Measurements from ENCODE around the gene LSM7.
A peak's percentile ranks its signal among the peaks of the same experiment; 100 is the strongest.
"Not testable (repeated sequence)": the region's sequence is repeated elsewhere in the genome, so short reads cannot be mapped to it uniquely, and the experiment has no call there.

LSM7 gene

GRCh38 chr19:2291185-2291751 lies 37.1 kb downstream of the LSM7 start:
- DNase-seq = no peak

DNA sequence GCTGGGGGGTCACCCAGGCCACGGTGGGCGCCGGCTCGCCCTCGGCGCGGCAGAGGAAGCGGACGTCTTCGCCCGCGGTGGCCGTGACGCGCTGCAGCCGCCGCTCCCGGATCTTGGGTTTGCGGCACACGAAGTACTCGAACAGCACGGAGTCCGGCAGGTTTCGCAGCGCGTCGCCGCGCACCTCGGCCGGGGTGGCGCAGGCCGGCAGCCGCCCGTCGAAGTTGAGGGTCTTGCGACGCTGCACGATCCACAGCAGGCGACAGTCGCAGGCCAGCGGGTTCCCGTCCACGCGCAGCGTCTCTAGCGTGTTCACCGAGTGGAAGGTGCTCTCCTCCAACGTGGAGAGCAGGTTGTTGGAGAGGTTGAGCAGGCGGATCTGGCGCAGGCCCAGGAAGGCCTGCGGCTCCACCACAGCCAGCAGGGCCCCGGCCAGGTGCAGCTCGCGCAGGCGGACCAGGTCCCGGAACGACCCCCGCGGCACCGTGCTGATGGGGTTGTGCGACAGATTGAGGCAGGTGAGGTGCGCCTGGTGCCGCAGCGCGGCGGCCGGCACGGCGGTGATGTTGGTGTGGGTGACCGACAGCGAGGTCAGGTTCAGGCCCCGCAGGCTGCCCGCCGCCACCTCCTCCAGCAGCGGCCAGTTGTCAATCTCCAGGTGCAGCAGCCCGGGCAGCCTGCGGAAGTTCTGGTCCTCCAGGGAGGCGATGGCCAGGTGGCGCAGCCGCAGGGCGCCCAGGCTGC lies 37.8 kb downstream of the LSM7 start:
- no peak for DNase-seq

DNA sequence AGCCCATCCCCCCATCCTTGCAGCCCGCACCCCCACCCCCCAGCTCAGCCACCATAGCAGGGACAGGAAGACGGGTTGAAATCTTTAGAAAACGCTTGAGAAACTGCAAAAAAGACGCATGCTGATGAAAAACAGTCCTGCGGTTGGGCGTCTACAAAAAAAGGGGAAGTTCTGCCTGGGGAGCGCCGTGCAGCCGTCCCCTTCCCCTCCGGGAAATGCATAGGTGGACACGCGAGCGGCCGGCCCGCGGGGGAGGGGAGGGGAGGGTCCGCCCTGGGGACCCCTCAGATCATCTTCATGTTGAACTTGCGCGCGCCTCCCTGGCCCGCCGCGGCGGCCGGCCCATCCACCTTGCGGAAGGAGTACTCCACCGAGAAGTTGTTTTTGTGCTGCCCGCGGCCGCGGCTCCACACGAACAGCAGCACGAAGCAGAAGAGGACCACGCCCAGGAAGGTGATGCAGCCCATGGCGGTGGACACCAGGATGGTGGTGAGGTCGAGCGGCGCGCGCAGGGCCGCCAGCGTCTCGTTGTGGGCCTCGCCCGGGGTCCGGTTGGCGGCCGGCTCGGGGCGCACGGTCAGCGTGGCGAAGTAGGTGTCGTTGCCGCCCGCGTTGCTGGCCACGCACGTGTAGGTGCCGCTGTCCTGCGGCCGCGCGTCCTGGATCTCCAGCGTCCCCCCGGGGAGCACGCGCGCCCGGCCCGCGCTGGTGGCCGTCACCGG lies 38.5 kb downstream of the LSM7 start:
- DNase-seq = peak; percentile 81

GRCh38 chr19:2288818-2289713 lies 39.3 kb downstream of the LSM7 start:
- no peak for DNase-seq

- no peak for DNase-seq
These were observed 40.0 kb downstream of the LSM7 start for GRCh38 chr19:2288338-2288817.

GRCh38 chr19:2287585-2288337 lies 40.6 kb downstream of the LSM7 start:
- DNase-seq = no peak

DNA sequence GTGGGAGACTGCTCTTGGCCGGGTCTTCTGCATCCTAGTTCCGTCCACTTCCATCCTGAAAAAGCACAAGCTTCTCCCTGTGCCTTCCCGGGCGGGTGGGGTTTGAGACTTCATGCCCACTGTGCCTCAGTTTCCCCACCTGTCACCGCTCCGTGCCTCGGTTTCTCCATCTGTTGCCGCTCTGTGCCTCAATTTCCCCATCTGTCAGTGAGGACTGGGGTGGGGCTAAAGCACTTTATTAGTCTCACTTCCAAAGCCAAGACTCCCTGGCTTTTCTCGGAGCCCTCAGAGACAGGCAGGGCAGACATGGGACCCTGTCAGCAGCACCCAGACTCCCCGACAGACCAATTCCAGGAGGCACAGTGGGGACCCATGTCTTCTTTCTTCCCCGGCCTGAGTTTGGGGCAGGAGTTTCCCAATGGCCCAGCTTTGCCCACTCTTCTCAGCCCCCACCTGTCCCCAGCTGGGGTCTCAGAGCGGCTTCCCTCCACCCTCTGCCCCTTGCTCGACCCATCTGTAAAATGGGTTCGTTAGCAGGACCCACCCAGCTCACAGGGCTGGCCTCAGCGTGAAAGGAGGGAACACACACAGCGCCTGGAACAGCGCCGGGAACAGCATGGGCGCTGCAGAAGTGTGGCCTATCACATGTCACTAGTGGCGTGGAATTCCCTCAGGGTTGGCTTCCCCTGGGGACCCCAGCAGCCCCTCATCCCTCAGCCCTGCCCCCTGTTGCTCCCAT lies 41.8 kb downstream of the LSM7 start:
- DNase-seq = no peak

GRCh38 chr19:2283835-2284507 lies 44.4 kb downstream of the LSM7 start:
- no peak for DNase-seq

DNA sequence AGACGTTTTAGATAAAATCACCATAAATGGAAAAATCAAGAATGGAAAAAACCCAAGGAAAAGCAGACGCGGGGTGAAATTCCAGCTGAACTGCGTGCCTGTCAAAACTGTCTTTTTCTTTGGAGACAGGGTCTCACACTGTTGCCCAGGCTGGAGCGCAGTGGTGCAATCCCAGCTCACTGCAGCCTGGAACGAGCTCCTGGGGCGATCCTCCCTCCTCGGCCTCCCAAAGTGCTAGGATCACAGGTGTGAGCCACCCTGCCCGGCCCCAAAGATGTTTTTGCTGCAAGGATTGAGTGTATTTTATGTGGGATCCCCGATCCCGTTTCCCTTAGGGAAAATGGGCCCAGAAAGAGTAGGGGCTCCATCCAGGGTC lies 45.5 kb downstream of the LSM7 start:
- DNase-seq = no peak

DNA sequence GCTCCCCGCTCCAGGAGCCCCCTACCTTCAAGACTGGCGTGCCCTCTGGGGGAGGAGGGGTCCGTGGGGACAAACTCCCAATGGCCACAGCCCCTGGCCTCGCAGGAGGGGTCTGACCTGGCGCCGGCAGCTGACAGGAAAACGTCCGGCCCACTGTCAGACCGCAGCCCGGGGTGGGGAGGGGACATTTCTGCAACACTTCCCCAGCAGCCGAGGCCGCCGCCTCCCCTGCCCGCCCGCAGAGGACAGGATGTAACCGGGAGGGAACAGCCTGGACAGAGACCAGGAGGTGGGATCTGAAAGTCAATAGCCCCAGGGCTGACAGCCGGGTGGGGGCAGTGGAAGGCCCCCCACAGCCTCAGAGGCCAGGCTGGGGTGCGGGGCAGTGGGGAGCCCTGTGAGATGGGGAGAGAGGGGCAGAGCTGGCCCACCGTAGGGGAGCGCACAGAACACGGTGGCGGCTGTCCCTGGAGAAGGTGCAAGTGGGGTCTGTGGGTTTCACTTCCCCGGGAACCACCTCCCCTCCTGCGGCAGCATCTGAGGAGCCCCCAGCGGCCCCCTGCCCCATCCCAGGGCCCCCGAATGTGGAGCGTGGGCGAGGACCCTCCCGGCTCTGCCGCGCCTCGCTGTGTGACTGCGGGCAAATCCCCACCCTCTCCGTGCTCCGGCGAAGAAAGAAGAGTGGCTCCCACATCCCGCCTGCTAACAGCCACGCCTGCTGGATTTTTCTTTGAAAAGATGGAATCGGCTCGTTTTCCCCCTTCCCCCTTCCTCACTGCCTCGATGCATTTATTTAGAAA lies 46.1 kb downstream of the LSM7 start, which contains the start of gene PEAK3:
PEAK3 (minus strand) TSS at position 114 of the 800 bp plus-strand sequence. CDS start 1,244 bp downstream, outside the sequence.
- DNase-seq = peak; percentile 72

DNA sequence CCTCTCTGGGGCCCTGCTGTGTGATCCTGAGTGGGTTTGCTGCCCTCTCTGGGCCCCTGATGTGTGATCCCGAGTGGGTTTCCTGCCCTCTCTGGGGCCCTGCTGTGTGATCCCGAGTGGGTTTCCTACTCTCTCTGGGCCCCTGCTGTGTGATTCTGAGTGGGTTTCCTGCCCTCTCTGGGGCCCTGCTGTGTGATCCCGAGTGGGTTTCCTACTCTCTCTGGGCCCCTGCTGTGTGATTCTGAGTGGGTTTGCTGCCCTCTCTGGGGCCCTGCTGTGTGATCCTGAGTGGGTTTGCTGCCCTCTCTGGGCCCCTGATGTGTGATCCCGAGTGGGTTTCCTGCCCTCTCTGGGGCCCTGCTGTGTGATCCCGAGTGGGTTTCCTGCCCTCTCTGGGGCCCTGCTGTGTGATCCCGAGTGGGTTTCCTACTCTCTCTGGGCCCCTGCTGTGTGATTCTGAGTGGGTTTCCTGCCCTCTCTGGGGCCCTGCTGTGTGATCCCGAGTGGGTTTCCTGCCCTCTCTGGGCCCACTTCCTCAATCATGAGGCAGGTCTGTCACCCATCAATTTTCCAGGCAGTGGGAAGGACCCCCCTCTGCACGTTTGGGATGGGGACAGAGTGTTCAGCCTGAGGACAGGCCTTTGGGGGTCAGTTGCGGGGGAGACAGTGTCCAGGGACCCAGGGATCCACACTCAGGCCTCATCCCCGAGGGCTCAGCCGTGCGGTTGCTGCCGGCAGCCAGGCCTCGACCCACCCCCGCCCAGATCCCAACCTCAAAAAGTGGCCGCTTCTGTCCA lies 46.9 kb downstream of the LSM7 start:
- DNase-seq = not testable (repeated sequence)

GRCh38 chr19:2280633-2281264 lies 47.6 kb downstream of the LSM7 start:
- DNase-seq = no peak

- no peak for DNase-seq
These were observed 49.8 kb downstream of the LSM7 start for GRCh38 chr19:2278459-2279158.

DNA sequence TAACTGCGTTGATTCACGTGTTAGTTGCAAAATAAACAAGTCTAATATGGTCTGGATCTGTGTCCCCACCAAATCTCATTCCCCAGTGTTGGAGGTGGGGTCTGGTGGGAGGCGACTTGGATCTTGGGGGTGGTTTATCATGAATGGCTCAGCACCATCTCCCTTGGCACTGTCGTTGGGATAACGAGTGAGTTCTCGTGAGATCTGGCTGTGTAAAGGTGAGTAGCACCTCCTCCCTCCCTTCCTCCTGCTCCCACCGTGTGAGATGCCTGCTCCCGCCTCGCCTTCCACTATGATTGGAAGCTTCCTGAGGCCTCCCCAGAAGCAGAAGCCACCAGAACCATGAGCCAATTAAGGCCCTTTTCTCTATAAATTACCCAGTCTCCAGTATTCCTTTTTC lies 51.2 kb downstream of the LSM7 start:
- no peak for DNase-seq

- no peak for DNase-seq
These were observed 51.9 kb downstream of the LSM7 start for GRCh38 chr19:2276429-2276986.

- DNase-seq = no peak
These were observed 52.6 kb downstream of the LSM7 start for GRCh38 chr19:2275588-2276428.

All from inflammatory macrophage treated with lipopolysaccharide for 4 hours (primary cell).